ENCODE data around the gene SYT2.

Gene SYT2

DNA sequence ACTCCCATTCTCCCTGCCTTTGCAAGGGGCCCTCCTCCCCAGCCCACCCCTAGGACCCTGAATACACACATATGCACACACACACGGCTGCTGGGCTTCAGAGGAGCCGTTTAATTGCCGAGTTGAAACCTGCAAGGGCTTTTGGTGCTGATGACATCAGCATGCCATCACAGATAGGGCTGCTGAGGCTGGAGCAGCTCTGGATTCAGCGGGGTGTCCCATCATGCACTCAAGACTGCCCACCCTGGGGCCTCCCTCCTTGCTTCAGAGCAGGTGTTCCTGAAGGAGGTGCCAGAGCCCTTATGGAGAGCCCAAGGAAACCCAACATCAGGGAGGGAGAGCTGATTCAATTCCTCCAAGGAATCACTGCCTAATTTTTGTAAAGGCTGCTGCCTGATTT lies 5.7 kb downstream of the SYT2 start:
- DNase-seq (ENCODE audit: low spot score) = no peak

DNA sequence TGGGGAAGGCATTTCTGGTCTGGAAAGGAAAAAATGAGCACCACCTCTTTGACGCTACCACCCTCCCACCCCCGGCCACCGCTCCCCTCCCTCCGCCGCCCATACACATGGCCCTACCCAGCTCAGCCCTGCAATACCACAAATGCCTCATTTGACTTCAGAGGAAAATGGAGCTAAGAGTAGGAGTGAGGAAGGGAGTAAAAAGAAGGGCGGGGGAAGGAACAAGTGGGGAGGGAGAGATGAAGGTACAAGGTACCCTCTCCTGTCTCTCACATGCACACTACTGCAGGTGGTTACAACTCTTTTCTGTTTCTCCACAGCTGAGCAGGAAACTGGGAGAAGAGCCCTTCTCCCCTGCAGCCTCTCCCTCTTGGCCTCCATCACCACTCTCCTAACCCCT lies 7.1 kb downstream of the SYT2 start:
- no peak for DNase-seq (ENCODE audit: low spot score)

DNA sequence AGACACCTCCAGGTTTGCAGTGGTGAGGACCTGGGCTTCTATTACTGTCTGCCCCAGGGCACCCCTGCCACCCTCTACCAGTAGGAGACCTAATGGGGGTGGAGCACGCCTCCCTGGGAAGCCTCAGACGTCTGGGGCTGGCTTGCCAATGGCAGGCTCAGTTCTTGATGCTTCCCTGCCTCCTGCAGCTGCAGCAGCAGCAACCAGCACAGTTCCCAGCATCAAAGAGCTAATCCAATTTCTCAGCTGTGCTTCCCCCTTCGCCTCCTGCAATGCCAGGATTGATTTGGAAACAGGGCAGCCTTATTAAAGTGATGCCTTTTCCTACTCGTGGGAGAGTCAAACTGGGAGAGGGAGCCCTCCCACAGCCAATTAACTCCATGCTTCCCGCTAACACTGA lies 8.2 kb downstream of the SYT2 start:
- no peak for DNase-seq (ENCODE audit: low spot score)

DNA sequence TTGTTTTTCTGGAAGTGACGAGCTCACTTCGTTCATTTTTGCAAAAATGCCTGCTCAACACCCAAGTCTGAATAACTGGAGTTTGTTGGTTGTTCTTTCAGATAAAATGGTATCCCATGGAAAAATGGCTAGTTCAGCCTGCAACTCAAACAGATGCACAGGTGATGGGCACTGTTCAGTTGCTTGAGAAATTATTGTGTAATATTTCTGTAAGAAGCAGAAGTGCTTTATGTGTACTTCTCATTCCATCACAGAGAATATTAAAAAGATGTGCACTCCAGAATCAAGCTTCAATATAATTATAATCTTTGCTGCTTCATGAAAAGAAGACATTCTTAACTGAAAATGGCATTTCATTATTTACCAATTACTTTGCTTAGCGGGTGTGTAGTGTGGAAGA lies 9.1 kb downstream of the SYT2 start:
- no peak for DNase-seq (ENCODE audit: low spot score)

DNA sequence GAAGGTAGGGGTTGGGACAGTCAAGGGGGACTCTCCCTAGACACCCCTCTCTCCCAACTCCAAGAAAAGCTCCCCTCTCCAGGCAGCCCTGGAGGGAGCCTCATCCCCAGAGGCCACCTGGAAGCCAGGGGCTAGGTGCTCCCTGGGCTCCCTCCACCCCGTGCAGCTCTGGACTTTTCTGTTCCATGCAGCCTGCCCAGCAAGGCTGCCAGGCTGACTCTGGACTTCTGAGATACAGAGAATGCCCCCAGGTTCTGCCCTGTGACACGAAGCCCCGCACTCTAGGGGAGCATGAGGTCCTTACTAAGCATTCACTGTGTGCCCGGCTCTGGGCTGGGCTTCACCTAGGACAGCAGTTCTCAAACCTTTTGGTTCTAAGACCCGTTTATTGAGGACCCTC lies 10.2 kb downstream of the SYT2 start:
- DNase-seq (ENCODE audit: low spot score) = no peak

DNA sequence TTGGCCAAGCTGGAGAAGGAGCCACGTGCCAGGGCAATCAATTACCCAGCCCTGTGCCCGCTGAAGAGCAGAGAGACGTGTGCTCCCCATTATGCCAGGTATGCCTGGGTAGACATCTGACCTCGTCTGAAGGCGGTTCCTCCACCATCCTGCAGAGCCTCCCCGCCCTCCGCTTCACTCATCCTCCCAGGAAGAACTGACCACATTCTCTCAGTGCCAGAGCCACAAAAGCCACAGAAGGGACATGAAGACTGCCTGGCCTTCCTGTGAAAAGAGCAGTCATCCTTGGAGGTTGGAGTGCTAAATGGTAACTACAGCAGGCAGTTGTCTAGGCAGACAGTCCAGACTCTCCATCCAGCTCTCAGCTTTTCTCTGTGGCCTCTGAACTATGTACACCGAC lies 12.0 kb downstream of the SYT2 start:
- DNase-seq (ENCODE audit: low spot score) = no peak

DNA sequence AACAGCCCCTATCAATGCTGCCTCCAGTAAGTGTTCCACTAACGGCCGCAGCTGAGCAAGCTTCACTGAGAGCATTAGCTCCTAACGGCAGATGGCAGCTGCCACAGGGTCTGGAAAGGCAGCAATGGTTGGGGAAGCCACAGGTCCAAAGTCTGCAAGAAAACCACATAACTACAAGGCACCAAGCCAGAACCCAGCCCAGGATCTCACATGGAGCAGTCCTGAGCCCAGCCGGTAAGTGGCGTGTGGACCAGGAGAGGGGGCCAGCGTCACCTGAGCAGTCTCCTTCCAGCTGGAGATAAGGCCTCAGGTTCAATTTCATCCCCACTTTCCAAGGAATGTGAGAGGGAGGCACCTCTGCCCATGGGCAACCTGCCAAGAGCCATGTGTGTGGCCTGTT lies 13.2 kb downstream of the SYT2 start:
- DNase-seq (ENCODE audit: low spot score) = no peak

DNA sequence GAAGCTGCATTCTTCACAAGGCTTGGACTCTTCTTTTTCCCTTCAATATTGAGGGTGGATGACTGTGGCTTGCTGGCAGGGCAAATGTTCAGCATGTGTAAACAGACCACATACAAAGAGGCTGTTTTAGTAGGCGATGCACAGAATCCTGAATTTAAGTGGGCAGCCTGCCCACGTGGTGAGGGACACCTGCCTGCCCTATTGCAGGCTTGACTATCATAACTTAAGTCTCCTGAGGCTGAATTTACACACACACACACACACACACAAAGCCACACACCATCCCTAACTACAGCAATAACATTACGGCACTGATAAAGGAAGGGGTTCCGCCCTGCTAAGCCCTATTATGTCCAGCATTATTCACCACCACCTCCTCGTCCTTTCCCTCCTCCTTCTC lies 15.9 kb downstream of the SYT2 start:
- DNase-seq (ENCODE audit: low spot score) = no peak

DNA sequence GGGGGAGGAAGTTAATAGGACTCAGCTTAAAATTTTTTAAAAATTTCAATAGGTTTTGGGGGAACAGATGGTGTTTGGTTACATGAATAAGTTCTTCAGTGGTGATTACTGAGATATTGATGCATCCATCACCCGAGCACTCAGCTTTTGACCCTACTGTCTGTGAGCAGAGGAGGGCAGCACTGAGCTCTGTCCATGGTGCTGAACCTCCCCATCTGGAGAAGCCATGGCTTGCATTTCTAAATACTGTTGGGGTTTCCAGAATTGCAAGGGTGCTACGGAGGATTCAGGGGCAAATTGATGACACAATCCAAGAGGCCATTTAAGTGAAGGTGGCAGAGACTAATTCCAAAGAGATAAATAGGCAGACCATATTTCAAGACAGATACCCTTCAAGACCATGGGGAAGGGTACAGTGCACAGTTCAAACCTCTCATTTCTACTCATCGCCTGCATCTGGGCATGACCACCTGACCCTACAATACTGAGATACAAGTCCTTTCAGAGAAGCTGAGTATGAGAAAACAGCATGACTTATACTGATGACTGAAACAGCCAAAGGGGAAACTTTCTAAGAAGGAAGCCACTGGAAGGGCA lies 17.2 kb downstream of the SYT2 start:
- DNase-seq (ENCODE audit: low spot score) = peak; percentile 86

DNA sequence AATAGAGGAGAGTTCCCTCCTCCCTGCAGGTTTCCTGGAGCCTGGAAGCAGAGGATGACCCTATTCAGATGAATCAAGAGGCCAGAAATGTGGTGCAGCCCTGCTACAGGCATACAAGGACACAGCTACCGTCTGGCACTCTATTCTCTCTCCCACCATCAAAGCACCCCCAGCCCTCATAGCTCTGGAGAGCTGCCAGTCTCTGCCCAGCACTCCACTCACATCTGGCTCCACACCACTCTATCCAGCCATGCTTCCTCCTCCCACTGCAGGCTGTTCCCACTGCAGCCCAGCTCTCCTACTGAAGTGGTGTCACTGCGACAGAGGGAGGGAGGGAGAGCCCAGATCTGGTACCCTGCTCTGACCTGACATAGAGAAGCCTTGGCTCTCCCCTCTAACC lies 18.4 kb downstream of the SYT2 start:
- no peak for DNase-seq (ENCODE audit: low spot score)

DNA sequence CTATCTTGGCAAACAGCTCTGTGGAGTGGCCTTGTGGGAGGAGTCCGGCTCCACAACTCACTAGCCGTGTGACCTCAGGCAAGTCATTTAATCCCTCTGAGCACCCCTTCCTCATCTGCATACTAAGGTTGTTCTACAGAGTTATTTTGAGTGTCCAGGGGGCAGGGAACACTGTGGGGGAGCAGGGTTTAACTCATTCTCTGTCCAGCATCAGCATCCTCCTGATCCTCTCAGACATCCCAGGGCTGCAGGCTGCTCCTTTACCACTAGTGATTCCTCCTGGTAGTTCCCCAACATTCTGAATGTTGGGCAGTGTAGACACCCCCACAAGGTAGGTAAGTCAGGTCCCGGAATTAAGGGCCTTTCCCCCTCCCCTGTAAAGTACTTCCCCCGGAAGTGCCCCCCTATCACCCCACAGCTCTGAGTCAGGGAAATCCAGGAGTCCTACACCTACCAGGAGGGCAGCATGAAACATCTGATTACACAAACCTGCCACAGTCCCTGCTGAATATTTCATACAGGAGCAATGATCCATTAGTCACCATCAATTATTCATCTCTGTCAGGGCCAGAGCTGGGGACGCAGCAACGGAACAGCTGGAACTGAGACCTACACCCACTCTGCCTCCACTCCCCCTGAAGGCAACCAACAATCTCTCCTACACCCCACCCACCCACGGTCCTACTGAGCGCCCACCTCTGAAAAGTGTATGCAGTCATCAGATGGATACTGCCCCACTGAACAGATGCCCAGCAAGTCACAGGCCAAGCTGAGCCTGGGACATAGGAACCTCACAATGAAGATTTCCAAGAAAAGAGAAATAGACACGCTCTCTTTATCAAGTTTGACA lies 20.5 kb downstream of the SYT2 start:
- no peak for DNase-seq (ENCODE audit: low spot score)

DNA sequence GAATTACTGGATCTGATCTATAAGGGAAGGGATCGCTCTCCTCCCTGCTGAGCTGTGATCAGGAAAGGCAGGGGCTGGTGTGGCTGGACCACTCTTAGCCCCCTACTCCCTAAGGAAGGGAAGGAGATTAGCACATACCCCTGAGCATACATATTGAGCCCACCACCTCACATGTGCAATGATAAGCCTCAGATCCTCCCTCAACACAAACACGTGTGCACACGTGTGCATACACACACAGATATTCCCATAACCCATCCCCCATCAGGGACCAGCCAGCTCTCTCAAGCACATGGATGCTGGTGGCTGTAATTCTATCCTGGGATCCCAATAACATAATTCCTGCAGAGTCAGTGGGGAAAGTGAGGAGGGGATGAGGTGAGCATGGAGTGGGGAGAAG lies 21.2 kb downstream of the SYT2 start:
- DNase-seq (ENCODE audit: low spot score) = no peak

DNA sequence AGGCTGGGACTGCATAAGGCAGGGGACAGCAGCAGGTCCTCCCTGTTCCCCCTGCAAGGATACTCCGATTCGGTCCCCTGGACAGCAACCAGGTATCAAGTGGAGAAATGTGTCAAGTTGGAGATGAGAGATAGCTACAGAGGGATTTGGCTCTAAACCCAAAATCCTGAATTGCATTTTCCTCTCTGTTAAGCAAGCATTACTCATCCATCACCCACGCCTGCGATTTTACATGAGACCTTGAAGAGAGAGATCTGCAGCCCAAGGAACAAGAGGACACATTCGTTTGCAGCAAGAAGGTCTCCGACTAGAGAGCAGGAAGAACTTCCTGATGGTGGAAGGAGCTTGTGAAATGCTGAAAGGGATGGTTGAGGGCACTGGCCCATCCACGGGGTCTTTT lies 21.9 kb downstream of the SYT2 start:
- DNase-seq (ENCODE audit: low spot score) = no peak

DNA sequence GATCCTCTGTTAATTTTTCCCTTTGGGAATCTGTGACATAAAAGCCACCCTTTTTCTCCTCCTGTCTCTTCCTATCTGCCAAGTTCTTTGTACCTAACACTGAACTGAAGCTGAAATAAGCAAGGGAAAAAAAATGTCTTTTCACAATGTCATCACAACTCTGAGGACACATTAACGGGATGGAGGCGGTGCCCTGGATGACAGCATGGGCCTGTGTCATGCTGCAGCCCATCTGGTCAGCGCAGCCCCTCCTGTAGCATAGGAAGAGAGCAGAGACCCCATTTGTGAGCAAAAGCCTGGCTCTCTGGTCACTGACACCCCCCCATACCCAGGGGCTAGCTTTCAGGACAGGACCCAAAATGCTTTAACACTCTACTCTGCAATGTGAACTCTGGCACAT lies 22.5 kb downstream of the SYT2 start:
- no peak for DNase-seq (ENCODE audit: low spot score)

DNA sequence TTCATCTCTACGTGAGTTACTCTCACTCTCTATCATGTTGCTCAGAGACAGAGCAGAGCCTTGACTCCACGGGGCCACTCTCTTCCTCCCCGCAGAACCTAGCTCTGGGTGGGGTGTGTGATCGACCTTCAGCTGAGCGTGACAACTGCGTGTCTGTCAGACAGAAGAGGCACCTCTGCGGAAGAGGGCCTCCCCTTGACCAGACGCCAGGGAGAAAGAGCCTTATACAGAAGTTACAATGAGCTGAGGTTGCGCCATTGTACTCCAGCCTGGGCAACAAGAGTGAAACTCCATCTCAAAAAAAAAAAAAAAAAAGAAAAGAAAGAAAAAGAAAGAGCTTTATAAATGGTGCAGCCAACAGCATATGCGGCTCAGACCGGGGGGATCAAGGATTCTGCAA lies 22.9 kb downstream of the SYT2 start:
- DNase-seq (ENCODE audit: low spot score) = no peak

DNA sequence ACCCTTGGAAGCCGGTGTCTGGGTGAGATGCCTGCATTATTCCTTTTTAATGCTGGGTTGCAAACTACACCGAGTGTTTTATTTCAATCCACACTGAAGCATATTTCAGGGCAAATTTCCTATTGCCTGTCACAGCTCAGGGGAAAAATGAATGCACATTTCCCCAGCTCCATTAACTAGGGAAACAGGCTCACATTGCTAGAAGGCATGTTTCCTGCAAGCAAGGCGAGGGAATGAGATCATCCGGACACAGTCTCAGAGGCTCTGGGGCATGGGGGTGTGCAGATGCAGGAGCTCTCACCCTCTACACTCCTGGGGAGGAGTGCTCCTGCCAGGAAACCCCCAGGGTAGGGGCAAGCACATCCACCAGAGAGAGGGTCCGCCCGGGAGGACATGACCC lies 24.6 kb downstream of the SYT2 start:
- no peak for DNase-seq (ENCODE audit: low spot score)

DNA sequence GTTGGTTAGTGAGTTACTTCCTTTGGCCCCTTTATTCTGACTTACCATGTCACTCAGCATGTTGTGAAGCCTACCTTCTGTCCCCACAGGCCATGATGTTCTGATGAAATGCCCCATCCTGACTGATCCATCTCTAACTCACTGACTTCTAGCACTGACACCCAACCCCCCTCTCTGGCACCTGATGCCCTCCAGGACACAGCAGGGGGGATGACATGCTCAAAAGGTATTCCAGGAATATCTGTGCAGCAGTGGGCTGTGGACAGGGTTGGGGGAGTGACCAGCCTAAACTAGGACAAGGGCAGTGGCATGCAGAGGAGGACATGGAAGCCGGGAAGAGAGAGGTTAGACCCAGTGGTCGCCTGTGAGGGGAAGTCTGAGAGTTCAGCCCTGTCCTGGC lies 25.5 kb downstream of the SYT2 start:
- DNase-seq (ENCODE audit: low spot score) = no peak

DNA sequence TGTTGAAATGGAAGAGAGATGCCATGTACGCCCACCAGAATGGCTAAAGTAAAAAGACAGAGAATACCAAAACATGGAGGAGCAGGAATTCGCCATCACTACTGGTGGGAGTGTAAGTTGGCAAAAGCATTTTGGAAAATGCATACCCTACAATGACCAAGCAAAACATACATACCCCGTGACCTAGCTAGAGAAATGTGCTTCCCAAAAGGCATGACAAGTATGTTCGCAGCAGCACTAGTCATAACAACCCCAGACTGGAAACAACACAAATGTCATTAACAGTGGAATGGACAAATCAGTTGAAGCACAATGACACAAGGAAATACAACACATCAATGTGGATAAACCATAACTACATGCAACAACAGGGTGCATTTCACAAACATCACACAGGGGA lies 27.2 kb downstream of the SYT2 start:
- DNase-seq (ENCODE audit: low spot score) = no peak

DNA sequence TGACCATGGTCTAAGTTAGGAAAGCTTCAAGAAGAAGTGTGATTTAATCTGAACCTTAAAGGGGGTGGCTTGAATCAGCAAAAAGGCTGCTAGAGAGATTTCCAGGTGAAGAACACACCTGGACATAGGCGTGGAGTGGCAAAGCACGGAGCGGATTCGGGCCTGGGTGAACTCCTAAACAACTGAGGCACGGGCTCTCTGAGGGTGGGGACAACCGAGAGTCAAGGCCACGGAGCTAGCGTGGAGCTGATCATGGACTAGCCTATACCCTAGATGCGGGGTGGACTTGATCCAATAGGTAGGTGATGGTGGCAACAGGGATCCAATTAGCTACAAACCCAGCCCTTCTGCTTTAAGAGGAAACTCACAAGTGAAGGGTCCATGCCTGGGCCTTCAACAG lies 27.8 kb downstream of the SYT2 start:
- DNase-seq (ENCODE audit: low spot score) = no peak

DNA sequence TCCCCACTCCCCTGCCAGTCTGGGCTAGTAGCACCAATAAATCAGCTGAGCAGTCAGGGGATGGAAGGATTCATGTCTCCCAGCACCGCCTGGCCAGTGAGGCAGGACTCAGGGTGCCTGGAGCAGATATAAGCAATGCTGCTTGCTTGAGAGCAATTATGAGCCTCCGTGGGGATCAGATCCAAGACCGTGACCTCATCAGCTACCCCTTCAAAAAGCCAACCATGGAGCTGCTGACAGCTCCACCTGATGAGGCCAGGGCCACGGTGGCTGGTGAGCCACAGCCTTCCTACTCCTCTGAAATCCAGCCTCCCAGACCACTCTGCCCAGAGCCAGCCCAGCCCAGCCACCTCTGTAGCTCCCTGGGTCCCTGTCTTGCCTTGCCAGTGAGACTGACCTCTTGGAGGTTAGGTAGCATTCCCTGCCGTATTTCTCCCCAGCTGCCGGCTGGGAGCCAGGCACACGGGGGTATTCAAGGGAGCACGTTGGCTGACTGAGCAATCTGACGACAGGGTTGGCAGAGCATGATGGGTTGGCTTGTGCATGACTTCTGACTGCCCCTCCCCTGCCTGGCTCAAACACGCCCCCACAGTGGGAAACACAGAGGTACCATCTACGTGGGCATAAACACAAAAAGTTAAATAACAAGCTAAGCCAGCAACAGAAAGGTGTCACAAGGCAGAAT lies 28.4 kb downstream of the SYT2 start:
- DNase-seq (ENCODE audit: low spot score) = no peak

DNA sequence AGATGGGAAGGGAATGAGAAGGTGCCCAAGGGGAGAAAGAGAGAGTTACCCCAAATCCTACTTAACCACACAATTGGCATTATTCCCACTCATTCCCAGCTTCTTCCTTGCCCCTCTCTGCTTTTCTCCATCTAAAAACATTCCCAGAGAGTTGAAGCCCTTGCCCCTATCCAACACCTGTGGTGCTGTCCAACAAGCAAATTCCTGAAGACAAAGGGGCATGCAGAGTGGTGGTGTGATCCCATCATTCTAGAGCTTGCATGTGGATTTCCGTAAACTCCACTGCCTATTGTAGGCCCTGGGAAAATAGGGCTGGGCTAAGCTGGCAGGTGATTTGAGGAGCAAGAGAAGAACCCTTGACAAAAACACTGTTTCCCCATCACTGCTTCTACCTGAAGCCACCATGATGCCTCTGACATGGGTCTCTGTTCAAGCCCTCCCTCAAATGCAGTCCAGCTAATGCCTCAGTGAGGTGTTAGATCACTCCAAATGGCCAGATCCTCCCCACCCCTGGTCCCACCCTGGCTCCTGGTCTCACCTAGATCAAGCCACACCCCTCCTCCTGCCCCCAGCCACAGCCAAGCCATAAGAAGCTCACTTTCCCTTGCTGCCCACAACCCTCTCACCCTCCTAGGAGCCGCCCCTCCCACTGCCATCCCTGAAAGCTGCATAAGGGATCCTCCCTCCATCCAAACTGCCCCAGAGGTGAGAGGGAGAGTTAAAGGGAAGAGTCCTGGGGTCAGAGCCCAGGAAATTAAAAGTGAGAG lies 29.5 kb downstream of the SYT2 start:
- no peak for DNase-seq (ENCODE audit: low spot score)

DNA sequence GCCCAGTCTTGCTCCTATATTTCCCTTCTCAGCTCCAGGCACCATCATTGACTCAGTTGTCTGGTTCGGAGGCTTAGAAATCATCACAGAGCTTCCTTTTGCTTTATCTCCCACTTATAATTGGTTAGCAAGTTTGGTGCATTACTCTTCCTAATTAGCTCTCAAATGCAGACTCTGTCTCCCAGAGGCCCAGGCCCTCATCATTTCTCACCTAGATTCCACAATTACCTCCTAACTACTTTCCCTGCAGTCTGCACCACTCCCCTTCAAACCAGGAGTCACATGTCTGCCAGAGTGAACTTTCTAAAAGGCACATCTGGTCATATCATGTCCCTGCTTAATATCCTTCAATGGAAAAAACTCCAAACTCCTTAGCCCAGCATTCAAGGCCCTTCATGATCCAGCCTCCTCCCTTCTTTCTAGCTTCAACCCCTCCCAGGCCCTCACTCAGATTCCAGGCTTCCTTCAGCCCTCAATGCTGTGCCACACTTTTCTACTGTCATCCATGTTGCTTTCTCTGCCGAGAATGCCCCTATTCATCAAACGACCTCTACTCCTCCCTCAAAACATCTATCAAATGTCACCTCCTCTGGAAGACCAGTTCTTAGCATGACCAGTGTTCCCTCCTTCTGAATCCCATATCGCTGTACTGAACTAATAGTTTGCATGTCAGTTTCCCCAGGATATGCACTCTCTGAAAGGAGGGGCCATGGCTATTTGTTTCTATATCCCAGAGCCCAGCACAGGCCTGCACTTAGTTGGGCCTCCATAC lies 30.7 kb downstream of the SYT2 start:
- DNase-seq (ENCODE audit: low spot score) = no peak

All from AG08395 (cell line).